Right lung (tissue), 5 donors: ENCODE data around the gene NIPAL4. TPM values are rescaled to one million over a fixed set of nuclear protein-coding genes. Genes with fewer than 3 reads are reported as not detected.
"Not testable (repeated sequence)": the region's sequence is repeated elsewhere in the genome, so short reads cannot be mapped to it uniquely, and the experiment has no call there.

Source experiments
- DNase-seq, 2 donors: peaks; one replicate each; pipeline ENCODE4 v3.0.0-alpha.2; 2013
- polyA plus RNA-seq, 5 donors: library from polyadenylated mRNA; unstranded; fragments of 120-200 nt; gene quantifications; one replicate each; pipeline versions ENCODE4 v1.2.1 to v1.2.3, GENCODE V29; 2013; ENCODE audit warnings: inconsistent platforms in 1 of 5, low replicate concordance in 1 of 5; ENCODE audit not compliant: insufficient read length in 5 of 5, insufficient read depth in 1 of 5

NIPAL4 gene
- polyA plus RNA-seq, 5 donors = 0.04 to 0.24 (median 0.12) TPM; not detected in 1

GRCh38 chr5:157482702-157483101 lies 22.7 kb downstream of the NIPAL4 start:
- DNase-seq = not testable (repeated sequence)

GRCh38 chr5:157484768-157485167 lies 24.8 kb downstream of the NIPAL4 start:
- peak; percentile 34 for DNase-seq

- DNase-seq = no peak
These were observed 25.3 kb downstream of the NIPAL4 start for GRCh38 chr5:157485340-157485739.

- no peak for DNase-seq
These were observed 25.8 kb downstream of the NIPAL4 start for GRCh38 chr5:157485811-157486210.

- no peak for DNase-seq
These were observed 26.2 kb downstream of the NIPAL4 start for GRCh38 chr5:157486221-157486681.

- no peak for DNase-seq
These were observed 26.8 kb downstream of the NIPAL4 start for GRCh38 chr5:157486861-157487260.

- no peak for DNase-seq
These were observed 27.3 kb downstream of the NIPAL4 start for GRCh38 chr5:157487358-157487757.

GRCh38 chr5:157491471-157491995 lies 31.5 kb downstream of the NIPAL4 start:
- DNase-seq = no peak

- no peak for DNase-seq
These were observed 32.9 kb downstream of the NIPAL4 start for GRCh38 chr5:157492886-157493285.

- no peak for DNase-seq
These were observed 34.3 kb downstream of the NIPAL4 start for GRCh38 chr5:157494178-157494832.

- no peak for DNase-seq
These were observed 36.9 kb downstream of the NIPAL4 start for GRCh38 chr5:157496864-157497263.

GRCh38 chr5:157497875-157498611 lies 38.0 kb downstream of the NIPAL4 start:
- DNase-seq = no peak

GRCh38 chr5:157502143-157502647 lies 42.2 kb downstream of the NIPAL4 start:
- no peak for DNase-seq

GRCh38 chr5:157504053-157504452 lies 44.0 kb downstream of the NIPAL4 start:
- no peak for DNase-seq

GRCh38 chr5:157505496-157505895 lies 45.5 kb downstream of the NIPAL4 start:
- no peak for DNase-seq

- DNase-seq = no peak
These were observed 46.1 kb downstream of the NIPAL4 start for GRCh38 chr5:157506066-157506590.

- peak in 1 of 2 donors; percentile 43 for DNase-seq
These were observed 47.2 kb downstream of the NIPAL4 start for GRCh38 chr5:157506981-157507780.

GRCh38 chr5:157509093-157509492 lies 49.1 kb downstream of the NIPAL4 start:
- DNase-seq = no peak

GRCh38 chr5:157509587-157509986 lies 49.6 kb downstream of the NIPAL4 start:
- DNase-seq = no peak

GRCh38 chr5:157510682-157511081 lies 50.7 kb downstream of the NIPAL4 start:
- no peak for DNase-seq
